ENCODE results near the gene E2F2.

The E2F2 gene

GRCh38 chr1:23530747-23531561 is at the start of gene E2F2:
E2F2 (minus strand) TSS chr1:23531233; CDS start chr1:23530793, 440 bp downstream.
- DNase-seq (ENCODE audit: low spot score): peak; percentile 89

- DNase-seq (ENCODE audit: low spot score): no peak
Measured at GRCh38 chr1:23578997-23579363, 47.9 kb upstream of the E2F2 start.

GRCh38 chr1:23578311-23578996 is 47.4 kb upstream of the E2F2 start:
- DNase-seq (ENCODE audit: low spot score): no peak

- peak; percentile 54 for DNase-seq (ENCODE audit: low spot score)
Measured at GRCh38 chr1:23577056-23578004, 46.3 kb upstream of the E2F2 start.

GRCh38 chr1:23576338-23577055 is 45.5 kb upstream of the E2F2 start:
- no peak for DNase-seq (ENCODE audit: low spot score)

- DNase-seq (ENCODE audit: low spot score): no peak
Measured at GRCh38 chr1:23575226-23575810, 44.3 kb upstream of the E2F2 start.

GRCh38 chr1:23574265-23574754 is 43.3 kb upstream of the E2F2 start:
- DNase-seq (ENCODE audit: low spot score): no peak

GRCh38 chr1:23573574-23574182 is 42.6 kb upstream of the E2F2 start:
- no peak for DNase-seq (ENCODE audit: low spot score)

GRCh38 chr1:23571465-23571864 is 40.4 kb upstream of the E2F2 start:
- no peak for DNase-seq (ENCODE audit: low spot score)

- DNase-seq (ENCODE audit: low spot score): no peak
Measured at GRCh38 chr1:23570001-23570691, 39.1 kb upstream of the E2F2 start.

- DNase-seq (ENCODE audit: low spot score): no peak
Measured at GRCh38 chr1:23568608-23569383, 37.8 kb upstream of the E2F2 start.

GRCh38 chr1:23567996-23568607 is 37.1 kb upstream of the E2F2 start:
- DNase-seq (ENCODE audit: low spot score): no peak

- DNase-seq (ENCODE audit: low spot score): no peak
Measured at GRCh38 chr1:23567629-23567995, 36.6 kb upstream of the E2F2 start.

GRCh38 chr1:23566304-23566703 is 35.3 kb upstream of the E2F2 start:
- DNase-seq (ENCODE audit: low spot score): no peak

- DNase-seq (ENCODE audit: low spot score): no peak
Measured at GRCh38 chr1:23565776-23566175, 34.7 kb upstream of the E2F2 start.

- no peak for DNase-seq (ENCODE audit: low spot score)
Measured at GRCh38 chr1:23564529-23565122, 33.6 kb upstream of the E2F2 start.

- no peak for DNase-seq (ENCODE audit: low spot score)
Measured at GRCh38 chr1:23563755-23564374, 32.8 kb upstream of the E2F2 start.

GRCh38 chr1:23563003-23563402 is 32.0 kb upstream of the E2F2 start:
- no peak for DNase-seq (ENCODE audit: low spot score)

Data from LoVo (cell line).